GM21528 (cell line): ENCODE measurements around the gene GUSB.
"Not testable (repeated sequence)": the region's sequence is repeated elsewhere in the genome, so short reads cannot be mapped to it uniquely, and the experiment has no call there.

Experiments used
- ATAC-seq: cut with Tn5 transposase; IDR thresholded peaks from one replicate; pipeline ENCODE4 v1.9.1; 2021; ENCODE audit warnings: mild to moderate bottlenecking, moderate library complexity; ENCODE audit not compliant: unreplicated experiment, low FRiP score

GUSB gene

DNA sequence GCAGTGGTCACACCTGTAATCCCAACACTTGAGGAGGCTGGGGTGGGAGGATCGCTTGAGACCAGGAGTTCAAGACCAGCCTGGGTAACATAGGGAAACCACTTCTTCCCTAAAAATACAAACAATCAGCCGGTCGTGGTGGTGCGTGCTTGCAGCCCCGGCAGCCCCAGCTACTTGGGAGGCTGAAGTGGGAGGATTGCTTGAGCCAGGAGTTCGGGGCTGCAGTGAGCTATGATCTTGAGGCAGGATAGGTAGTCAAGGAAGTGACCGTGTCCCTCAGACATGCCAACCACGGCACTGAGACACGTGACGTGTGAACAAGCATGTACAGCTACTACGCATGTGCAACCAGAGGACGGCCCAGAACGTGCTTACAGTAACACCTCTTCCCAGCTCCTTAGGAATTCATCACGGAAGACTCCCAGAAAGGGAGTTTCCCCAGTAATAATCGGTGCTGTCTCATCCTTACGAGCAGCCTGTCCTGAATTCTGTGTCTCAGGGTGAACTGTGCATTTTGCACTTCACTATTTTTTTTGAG lies 5.3 kb downstream of the GUSB start:
- no peak for ATAC-seq

DNA sequence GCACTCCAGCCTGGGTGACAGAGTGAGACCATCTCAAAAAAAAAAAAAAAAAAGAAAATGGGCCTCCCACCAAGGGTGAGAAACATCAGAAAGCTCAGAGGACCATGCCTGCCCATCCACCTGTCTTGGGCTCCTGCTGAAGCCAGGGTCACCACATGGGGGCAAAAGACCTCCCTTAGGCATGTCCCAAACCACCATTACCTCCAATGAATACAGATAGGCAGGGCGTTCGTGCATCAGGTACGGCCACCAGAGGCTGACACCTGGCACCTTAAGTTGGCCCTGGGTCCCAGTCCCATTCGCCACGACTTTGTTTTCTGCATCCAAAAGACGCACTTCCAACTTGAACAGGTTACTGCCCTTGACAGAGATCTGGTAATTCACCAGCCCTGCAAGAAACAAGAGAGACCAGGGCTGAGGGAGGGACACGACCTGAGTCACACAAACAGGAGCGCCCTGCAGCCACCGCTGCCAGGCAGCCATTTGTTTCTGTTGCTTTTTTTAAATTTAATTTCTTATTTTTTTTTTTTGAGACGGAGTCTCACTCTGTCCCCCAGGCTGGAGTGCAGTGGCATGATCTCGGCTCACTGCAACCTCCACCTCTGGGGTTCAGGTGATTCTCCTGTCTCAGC lies 6.1 kb downstream of the GUSB start:
- no peak for ATAC-seq

- ATAC-seq, result no peak
These were observed 7.1 kb downstream of the GUSB start for GRCh38 chr7:65974876-65975275.

DNA sequence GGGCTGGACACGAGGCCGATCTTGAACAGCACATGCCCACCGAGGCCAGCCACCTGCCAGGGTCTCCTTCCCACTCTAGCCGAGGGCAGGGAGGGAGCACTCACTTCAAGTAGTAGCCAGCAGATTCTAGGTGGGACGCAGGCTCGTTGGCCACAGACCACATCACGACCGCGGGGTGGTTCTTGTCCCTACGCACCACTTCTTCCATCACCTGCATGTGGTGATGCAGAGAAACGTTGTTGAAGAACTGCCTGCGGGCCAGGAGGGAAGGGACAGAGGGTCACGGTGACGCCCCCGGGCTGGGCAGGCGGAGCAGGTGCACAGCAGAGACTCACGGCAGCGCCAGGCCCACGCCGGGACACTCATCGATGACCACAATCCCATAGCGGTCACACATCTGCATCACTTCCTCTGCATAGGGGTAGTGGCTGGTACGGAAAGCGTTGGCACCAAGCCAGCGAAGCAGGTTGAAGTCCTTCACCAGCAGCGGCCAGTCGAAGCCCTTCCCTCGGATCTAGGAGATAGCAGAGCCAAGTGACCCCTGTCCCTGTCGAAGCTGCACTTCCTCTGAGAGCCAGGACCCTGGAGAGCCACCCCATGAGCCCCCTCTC lies 7.7 kb downstream of the GUSB start:
- ATAC-seq, result no peak

GRCh38 chr7:65972976-65973375 lies 9.0 kb downstream of the GUSB start:
- ATAC-seq, result no peak

- no peak for ATAC-seq
These were observed 11.0 kb downstream of the GUSB start for GRCh38 chr7:65971021-65971420.

GRCh38 chr7:65968256-65969185 lies 13.5 kb downstream of the GUSB start:
- no peak for ATAC-seq

- no peak for ATAC-seq
These were observed 14.5 kb downstream of the GUSB start for GRCh38 chr7:65967361-65968155.

DNA sequence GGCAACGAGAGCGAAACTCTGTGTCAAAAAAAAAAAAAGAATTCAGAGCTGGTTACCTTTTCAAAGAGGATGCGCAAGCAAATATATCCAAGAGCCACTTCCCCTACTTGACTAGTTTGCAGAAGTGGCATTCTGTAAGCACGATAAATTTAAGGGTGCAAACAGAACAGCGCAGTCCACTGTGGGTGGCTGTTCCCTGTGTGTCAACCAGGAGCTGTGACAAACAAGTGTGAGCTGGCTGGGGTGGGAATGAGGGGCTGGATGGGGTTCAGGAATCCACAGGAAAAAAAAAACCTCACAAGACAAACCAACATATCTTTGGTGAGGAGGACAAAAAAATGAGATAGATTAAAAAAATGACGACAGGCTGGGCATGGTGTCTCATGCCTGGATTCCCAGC lies 15.9 kb downstream of the GUSB start:
- ATAC-seq, result no peak

DNA sequence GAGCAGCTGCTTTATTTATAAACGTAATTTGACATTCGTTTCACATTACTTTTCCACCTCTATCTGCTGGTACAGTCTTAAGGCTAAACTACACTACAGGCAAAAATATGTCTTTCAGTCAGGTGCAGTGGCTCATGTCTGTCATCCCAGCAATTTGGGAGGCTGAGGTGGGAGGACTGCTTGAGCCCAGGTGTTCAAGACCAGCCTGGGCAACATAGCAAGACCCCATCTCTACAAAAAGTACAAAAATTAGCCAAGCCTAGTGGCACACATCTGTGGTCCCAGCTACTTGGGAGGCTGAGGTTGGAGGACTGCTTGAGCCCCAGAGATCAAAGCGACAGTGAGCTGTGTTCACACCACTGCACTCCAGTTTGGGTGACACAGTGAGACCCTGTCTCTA lies 17.3 kb downstream of the GUSB start:
- ATAC-seq, result not testable (repeated sequence)

- no peak for ATAC-seq
These were observed 20.0 kb downstream of the GUSB start for GRCh38 chr7:65962033-65962432.

GRCh38 chr7:65960351-65961074 lies 21.5 kb downstream of the GUSB start:
- ATAC-seq, result no peak

DNA sequence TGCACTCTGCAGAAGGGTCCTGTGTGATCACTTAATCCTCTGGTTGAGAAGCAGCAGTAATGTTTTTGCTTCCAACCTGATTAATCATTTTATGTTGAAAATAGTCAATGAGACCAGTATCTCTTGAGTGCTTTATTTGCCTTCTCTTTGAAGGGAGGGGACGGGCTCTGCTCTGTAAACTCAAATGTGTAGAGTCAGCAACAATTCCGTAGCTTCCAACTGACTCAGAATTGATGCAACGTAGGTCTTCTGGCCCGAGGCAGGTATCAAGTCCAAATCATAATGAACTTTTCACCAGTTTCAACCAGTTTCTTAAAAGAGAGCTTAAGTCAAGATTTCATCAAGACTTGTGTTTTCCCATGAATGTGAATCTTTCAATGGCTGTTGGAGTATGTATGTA lies 26.3 kb downstream of the GUSB start:
- ATAC-seq, result no peak

- ATAC-seq, result no peak
These were observed 28.0 kb downstream of the GUSB start for GRCh38 chr7:65953890-65954450.

DNA sequence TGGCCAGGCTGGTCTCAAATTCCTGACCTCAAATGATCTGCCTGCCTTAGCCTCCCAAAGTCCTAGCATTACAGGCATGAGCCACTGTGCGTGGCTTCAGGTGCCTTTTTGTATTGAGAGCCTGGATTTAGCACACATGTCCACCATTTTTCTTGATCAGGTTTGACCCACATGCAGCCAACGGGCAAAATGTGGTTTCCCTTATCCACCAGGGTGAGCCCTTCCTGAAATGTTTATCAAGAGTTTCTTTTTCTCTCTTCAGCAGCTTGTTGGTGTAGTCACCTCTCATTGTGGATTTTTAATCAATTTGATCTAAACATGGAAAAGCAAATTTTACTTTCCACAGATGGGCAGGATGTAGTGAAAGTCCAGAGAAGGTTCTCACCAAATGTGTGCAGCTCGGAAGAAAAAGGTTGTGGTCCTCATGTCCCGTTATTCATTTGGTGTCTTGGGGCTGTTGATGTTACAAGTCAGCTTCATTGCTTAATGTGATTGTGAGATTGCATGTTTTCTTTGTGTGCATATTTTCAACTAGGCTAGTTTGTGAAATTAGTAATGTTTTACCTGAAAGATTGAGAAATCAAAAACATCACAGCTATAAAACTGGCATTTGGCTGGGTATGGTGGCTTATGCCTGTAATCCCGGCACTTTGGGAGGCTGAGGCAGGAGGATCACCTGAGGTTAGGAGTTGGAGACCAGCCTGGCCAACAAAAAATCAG lies 28.9 kb downstream of the GUSB start:
- no peak for ATAC-seq

DNA sequence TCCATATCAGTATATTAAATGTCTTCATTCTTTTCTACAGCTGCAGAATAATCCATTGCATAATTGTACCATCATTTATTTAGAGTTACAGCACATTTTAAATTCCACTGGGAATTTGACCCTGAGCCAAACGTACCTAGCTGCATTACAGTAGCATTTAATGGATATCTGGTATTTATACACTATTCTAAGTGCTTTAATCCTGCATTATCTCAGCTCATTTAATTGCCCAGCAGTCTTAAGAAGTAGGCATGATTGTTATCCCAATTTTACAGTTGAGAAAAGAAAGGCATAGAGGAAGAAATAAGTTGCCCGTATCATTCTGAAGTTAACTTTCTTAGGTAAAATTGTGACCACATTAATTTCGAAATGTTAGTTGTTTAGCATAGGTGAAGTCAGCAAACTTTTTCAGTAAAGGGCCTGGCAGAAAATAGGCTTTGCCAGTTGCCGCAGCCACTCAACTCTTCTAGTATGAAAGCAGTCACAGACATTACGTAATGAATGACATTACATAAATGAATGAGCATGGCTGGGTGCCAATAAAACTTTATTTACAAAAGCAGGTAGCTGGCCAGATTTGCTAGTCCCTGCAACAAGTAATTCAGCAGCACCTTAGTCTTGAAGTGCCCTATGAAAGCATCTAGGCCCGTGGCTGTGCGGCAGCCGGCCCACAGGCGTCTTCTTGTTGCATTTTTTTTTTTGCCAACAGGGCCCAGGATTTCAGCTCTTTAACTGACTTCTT lies 30.0 kb downstream of the GUSB start:
- ATAC-seq, result no peak

- ATAC-seq, result no peak
These were observed 35.1 kb downstream of the GUSB start for GRCh38 chr7:65946904-65947303.

DNA sequence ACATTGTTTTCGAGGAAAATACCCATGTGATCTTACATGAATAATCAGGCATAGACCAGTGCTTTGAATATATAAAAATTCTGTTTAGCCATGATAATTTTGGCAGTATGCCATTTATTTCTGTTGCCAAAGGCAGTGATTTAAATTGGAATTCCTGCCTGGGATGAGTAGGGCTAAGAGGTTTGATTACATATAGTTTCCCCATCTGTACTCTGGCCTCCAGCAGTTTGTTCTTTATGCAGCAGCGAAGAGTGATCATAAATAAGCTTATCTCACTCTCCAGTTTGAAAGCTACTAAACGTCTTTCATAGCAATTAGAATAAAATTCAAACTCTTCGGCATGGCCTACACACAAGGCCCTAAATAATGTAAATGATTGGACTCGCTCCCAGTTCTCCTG lies 36.2 kb downstream of the GUSB start:
- not testable (repeated sequence) for ATAC-seq
